Natural killer cell (primary cell): ENCODE data around the gene SMG6. TPM values are rescaled to one million over a fixed set of nuclear protein-coding genes. Genes with fewer than 3 reads are reported as not detected.

Source experiments
- ATAC-seq, 3 donors: fragments of 150-1000 bp in 2 of 3; fragments of 200-7000 bp in 1 of 3; cut with Tn5 transposase; 1 replicate in 1 of 3; 2 replicates in 2 of 3; pipeline ENCODE4 v1.10.0; 2021; ENCODE audit warnings: mild to moderate bottlenecking in 2 of 3, moderate library complexity in 2 of 3
- DNase-seq, 2 donors: peaks; one replicate each; pipeline versions ENCODE4 v3.0.0 to v3.0.0-alpha.2; 2013 to 2021; ENCODE audit warnings: mixed read lengths in 1 of 2
- H3K27ac ChIP-seq: one replicate; pipeline ENCODE4 v1.5.1; 2013; ENCODE audit warnings: mild to moderate bottlenecking, low read length
- H3K27me3 ChIP-seq: one replicate; pipeline ENCODE4 v1.6.1; 2013; ENCODE audit warnings: low read length; ENCODE audit not compliant: control insufficient read depth, insufficient read depth
- H3K36me3 ChIP-seq: one replicate; pipeline ENCODE4 v1.6.1; 2013; ENCODE audit warnings: low read length; ENCODE audit not compliant: control insufficient read depth, insufficient read depth
- H3K4me1 ChIP-seq: one replicate; pipeline ENCODE4 v1.6.1; 2013; ENCODE audit warnings: low read length; ENCODE audit not compliant: control insufficient read depth, insufficient read depth
- H3K4me3 ChIP-seq: one replicate; pipeline ENCODE4 v1.5.1; 2013; ENCODE audit warnings: low read length
- H3K9me3 ChIP-seq: one replicate; pipeline ENCODE4 v1.6.1; 2013; ENCODE audit warnings: low read length; ENCODE audit not compliant: control insufficient read depth, insufficient read depth
- H3K27ac Mint-ChIP-seq, 2 donors: one replicate each; pipeline ENCODE4 v1.8.0; 2022; ENCODE audit warnings: mild to moderate bottlenecking in 2 of 2, mixed read lengths in 2 of 2, moderate library complexity in 1 of 2
- H3K27me3 Mint-ChIP-seq, 2 donors: one replicate each; pipeline ENCODE4 v1.8.0; 2022; ENCODE audit warnings: low read depth in 2 of 2, mixed read lengths in 2 of 2
- H3K36me3 Mint-ChIP-seq: one replicate; pipeline ENCODE4 v1.8.0; 2022; ENCODE audit warnings: mixed read lengths
- H3K4me1 Mint-ChIP-seq, 2 donors: one replicate each; pipeline ENCODE4 v1.8.0; 2022; ENCODE audit warnings: mixed read lengths in 2 of 2
- H3K4me3 Mint-ChIP-seq: one replicate; pipeline ENCODE4 v1.8.0; 2022; ENCODE audit warnings: mild to moderate bottlenecking, moderate library complexity, mixed read lengths
- H3K9me3 Mint-ChIP-seq, 2 donors: one replicate each; pipeline ENCODE4 v1.8.0; 2022; ENCODE audit warnings: mixed read lengths in 2 of 2
- WGBS: methylation state at CpG from one replicate; pipeline ENCODE4 v1.1.7; 2013; ENCODE audit warnings: missing lambda C conversion rate; ENCODE audit not compliant: insufficient coverage; 5-methylcytosine and 5-hydroxymethylcytosine counted together
- intact Hi-C: fragments of 100-400 bp; cut with micrococcal nuclease; formaldehyde crosslinking; loops from one replicate; pipeline ENCODE4 v1.14.2; 2022
- total RNA-seq, 4 donors: library from RNA; stranded (reverse); fragments of 120-200 nt in 1 of 4; gene quantifications; one replicate each; pipeline versions ENCODE4 v1.2.3 to v1.2.4, GENCODE V29; 2013 to 2022
- TF ChIP-seq, protein P1 (sequence below): fragments of 200-600 bp; IDR thresholded peaks from one replicate; pipeline ENCODE4 v1.8.0; 2022; ENCODE audit warnings: antibody characterized with exemption

SMG6 gene
- total RNA-seq, 3 donors from 2014 or later (not counting 1 experiment from before 2014, with no cell fraction given), result 41.6 to 49.4 (median 48.2) TPM

GRCh38 chr17:2299756-2300155 lies 3.8 kb downstream of the SMG6 start:
- Histone ChIP-seq H3K36me3 (peaks cover 31% of the 10 kb centered on the region), H3K27me3 (no peaks in the 10 kb centered on the region), H3K4me3 (no peak overlapping the region), H3K9me3 (no peaks in the 10 kb centered on the region), H3K4me1 (peaks cover 19% of the 10 kb centered on the region), H3K27ac (no peak overlapping the region)
- Mint-ChIP-seq H3K9me3 (no peaks in the 10 kb centered on the region), H3K36me3 (peaks cover 9% of the 10 kb centered on the region), H3K4me1 (peaks cover 32 to 47% of the 10 kb centered on the region in 2 donors), H3K27me3 (no peaks in the 10 kb centered on the region), H3K27ac (no peak overlapping the region), H3K4me3 (no peak overlapping the region)
- WGBS, result 95% methylated on average over 22 of the region's 22 CpGs
- intact Hi-C loops, result no loop called here
- ATAC-seq (no peak), DNase-seq (no peak)
- TF ChIP-seq, protein P1, sequence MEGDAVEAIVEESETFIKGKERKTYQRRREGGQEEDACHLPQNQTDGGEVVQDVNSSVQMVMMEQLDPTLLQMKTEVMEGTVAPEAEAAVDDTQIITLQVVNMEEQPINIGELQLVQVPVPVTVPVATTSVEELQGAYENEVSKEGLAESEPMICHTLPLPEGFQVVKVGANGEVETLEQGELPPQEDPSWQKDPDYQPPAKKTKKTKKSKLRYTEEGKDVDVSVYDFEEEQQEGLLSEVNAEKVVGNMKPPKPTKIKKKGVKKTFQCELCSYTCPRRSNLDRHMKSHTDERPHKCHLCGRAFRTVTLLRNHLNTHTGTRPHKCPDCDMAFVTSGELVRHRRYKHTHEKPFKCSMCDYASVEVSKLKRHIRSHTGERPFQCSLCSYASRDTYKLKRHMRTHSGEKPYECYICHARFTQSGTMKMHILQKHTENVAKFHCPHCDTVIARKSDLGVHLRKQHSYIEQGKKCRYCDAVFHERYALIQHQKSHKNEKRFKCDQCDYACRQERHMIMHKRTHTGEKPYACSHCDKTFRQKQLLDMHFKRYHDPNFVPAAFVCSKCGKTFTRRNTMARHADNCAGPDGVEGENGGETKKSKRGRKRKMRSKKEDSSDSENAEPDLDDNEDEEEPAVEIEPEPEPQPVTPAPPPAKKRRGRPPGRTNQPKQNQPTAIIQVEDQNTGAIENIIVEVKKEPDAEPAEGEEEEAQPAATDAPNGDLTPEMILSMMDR, result no peak

GRCh38 chr17:2299136-2299535 lies 4.4 kb downstream of the SMG6 start:
- H3K4me1 Mint-ChIP-seq, result peaks cover 32 to 51% of the 10 kb centered on the region in 2 donors
- intact Hi-C loops, result no loop called here

DNA sequence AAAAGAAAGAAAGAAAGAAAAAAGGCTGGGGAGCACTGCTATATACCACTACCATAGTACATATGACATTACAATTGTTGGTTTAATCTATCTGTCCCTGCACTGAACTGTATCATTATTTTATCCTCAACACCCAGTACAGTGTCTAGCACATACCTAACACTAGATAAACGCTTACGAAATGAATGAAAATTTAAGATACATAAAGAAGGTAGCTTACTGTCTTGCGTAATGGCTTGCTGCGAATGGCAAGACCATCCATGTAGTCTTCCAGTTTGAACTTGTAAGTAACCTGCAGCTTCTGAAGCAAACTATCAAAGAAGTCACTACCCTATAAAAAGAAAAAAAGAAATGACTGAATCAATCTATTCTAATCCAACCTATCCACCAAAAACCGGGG lies 6.6 kb downstream of the SMG6 start:
- no peak overlapping the region for H3K27ac Mint-ChIP-seq
- peaks cover 30 to 50% of the 10 kb centered on the region in 2 donors for H3K4me1 Mint-ChIP-seq
- intact Hi-C loops, result no loop called here
- DNase-seq, result no peak
- WGBS, result 98% methylated on average over 5 of the region's 5 CpGs
- ATAC-seq, result no peak
- TF ChIP-seq, protein P1, result no peak
- Histone ChIP-seq H3K4me1 (peaks cover 2% of the 10 kb centered on the region), H3K27me3 (no peaks in the 10 kb centered on the region), H3K4me3 (no peak overlapping the region), H3K9me3 (no peaks in the 10 kb centered on the region), H3K36me3 (peaks cover 51% of the 10 kb centered on the region), H3K27ac (no peak overlapping the region)
- no peak overlapping the region for H3K4me3 Mint-ChIP-seq
- peaks cover 20% of the 10 kb centered on the region for H3K36me3 Mint-ChIP-seq
- H3K27me3 Mint-ChIP-seq, result no peaks in the 10 kb centered on the region
- no peaks in the 10 kb centered on the region for H3K9me3 Mint-ChIP-seq

More at GRCh38 chr17:2299136-2299535, 4.4 kb downstream of the SMG6 start:
- TF ChIP-seq, protein P1, result no peak
- H3K27ac ChIP-seq, result no peak overlapping the region
- Mint-ChIP-seq H3K9me3 (no peaks in the 10 kb centered on the region), H3K4me3 (no peak overlapping the region), H3K36me3 (peaks cover 15% of the 10 kb centered on the region), H3K27ac (no peak overlapping the region), H3K27me3 (no peaks in the 10 kb centered on the region)
- peaks cover 15% of the 10 kb centered on the region for H3K4me1 ChIP-seq
- WGBS, result 97% methylated on average over 12 of the region's 12 CpGs
- H3K9me3 ChIP-seq, result no peaks in the 10 kb centered on the region
- H3K27me3 ChIP-seq, result no peaks in the 10 kb centered on the region
- no peak for ATAC-seq
- no peak for DNase-seq
- H3K36me3 ChIP-seq, result peaks cover 35% of the 10 kb centered on the region
- H3K4me3 ChIP-seq, result no peak overlapping the region

DNA sequence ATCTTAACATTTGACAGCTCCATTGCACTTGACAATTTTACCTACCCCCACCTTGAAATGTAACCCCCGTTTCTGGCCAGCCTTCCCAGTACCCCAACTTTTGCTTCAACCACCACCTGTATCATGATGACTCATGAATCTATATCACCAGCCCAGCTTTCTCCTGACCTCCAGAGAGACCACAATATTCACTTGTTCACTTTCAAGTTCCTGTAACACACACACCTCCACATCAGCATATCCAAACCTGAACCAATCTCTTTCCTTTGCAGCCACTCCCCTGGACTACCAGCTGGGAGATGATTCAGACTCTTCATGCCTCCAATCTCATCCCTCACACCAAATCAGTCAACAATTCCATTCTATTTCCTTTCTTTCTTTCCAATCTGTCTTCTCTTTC lies 8.0 kb downstream of the SMG6 start:
- peaks cover 59% of the 10 kb centered on the region for H3K36me3 ChIP-seq
- ATAC-seq (no peak), DNase-seq (no peak)
- H3K27me3 ChIP-seq, result no peaks in the 10 kb centered on the region
- no peaks in the 10 kb centered on the region for H3K9me3 ChIP-seq
- no peak overlapping the region for H3K4me3 ChIP-seq
- intact Hi-C loops, result no loop called here
- 59% methylated on average over 1 of the region's 1 CpG for WGBS
- no peaks in the 10 kb centered on the region for H3K27me3 Mint-ChIP-seq
- peaks cover 25% of the 10 kb centered on the region for H3K36me3 Mint-ChIP-seq
- TF ChIP-seq, protein P1, result no peak
- H3K27ac ChIP-seq, result no peak overlapping the region
- peak overlapping the region in 1 of 2 donors; percentile 9 for H3K27ac Mint-ChIP-seq
- no peak overlapping the region for H3K4me3 Mint-ChIP-seq
- no peaks in the 10 kb centered on the region for H3K4me1 ChIP-seq
- no peaks in the 10 kb centered on the region for H3K9me3 Mint-ChIP-seq
- peaks cover 21 to 39% of the 10 kb centered on the region in 2 donors for H3K4me1 Mint-ChIP-seq
